ENCODE results near the gene SLC22A31.

The SLC22A31 gene

GRCh38 chr16:89179656-89180315 lies 20.6 kb downstream of the SLC22A31 start:
- no peak for DNase-seq (ENCODE audit: low read depth in 2 of 2)

GRCh38 chr16:89179148-89179484 lies 21.2 kb downstream of the SLC22A31 start:
- DNase-seq (ENCODE audit: low read depth in 2 of 2), result no peak

- DNase-seq (ENCODE audit: low read depth in 2 of 2), result no peak
Observed at GRCh38 chr16:89178453-89179147, 21.7 kb downstream of the SLC22A31 start.

GRCh38 chr16:89177501-89177900 lies 22.8 kb downstream of the SLC22A31 start:
- DNase-seq (ENCODE audit: low read depth in 2 of 2), result no peak

GRCh38 chr16:89176717-89177116 lies 23.6 kb downstream of the SLC22A31 start:
- no peak for DNase-seq (ENCODE audit: low read depth in 2 of 2)

GRCh38 chr16:89176147-89176690 lies 24.1 kb downstream of the SLC22A31 start:
- DNase-seq (ENCODE audit: low read depth in 2 of 2), result no peak

- no peak for DNase-seq (ENCODE audit: low read depth in 2 of 2)
Observed at GRCh38 chr16:89175280-89176146, 24.8 kb downstream of the SLC22A31 start.

- no peak for DNase-seq (ENCODE audit: low read depth in 2 of 2)
Observed at GRCh38 chr16:89174877-89175276, 25.5 kb downstream of the SLC22A31 start.

- DNase-seq (ENCODE audit: low read depth in 2 of 2), result no peak
Observed at GRCh38 chr16:89174055-89174827, 26.1 kb downstream of the SLC22A31 start.

GRCh38 chr16:89173174-89173921 lies 27.0 kb downstream of the SLC22A31 start:
- DNase-seq (ENCODE audit: low read depth in 2 of 2), result no peak

GRCh38 chr16:89172528-89173173 lies 27.7 kb downstream of the SLC22A31 start:
- DNase-seq (ENCODE audit: low read depth in 2 of 2), result no peak

GRCh38 chr16:89172171-89172527 lies 28.2 kb downstream of the SLC22A31 start:
- DNase-seq (ENCODE audit: low read depth in 2 of 2), result no peak

GRCh38 chr16:89171216-89172170 lies 28.8 kb downstream of the SLC22A31 start, which contains the start of gene CDH15:
CDH15 (plus strand) TSS chr16:89171748; CDS start chr16:89171832, 84 bp downstream.
- peak; percentile 84 to 89 for DNase-seq (ENCODE audit: low read depth in 2 of 2)

GRCh38 chr16:89170346-89171215 lies 29.8 kb downstream of the SLC22A31 start:
- DNase-seq (ENCODE audit: low read depth in 2 of 2), result no peak

- DNase-seq (ENCODE audit: low read depth in 2 of 2), result no peak
Observed at GRCh38 chr16:89169778-89170177, 30.6 kb downstream of the SLC22A31 start.

GRCh38 chr16:89168381-89169189 lies 31.8 kb downstream of the SLC22A31 start:
- no peak for DNase-seq (ENCODE audit: low read depth in 2 of 2)

- DNase-seq (ENCODE audit: low read depth in 2 of 2), result peak; percentile 56 to 59
Observed at GRCh38 chr16:89167425-89167941, 32.9 kb downstream of the SLC22A31 start.

Measured in stimulated activated CD8-positive, alpha-beta memory T cell treated with anti-CD3 and anti-CD28 coated beads, Interleukin-15, amount 100 ng/mL, for 4 hours (primary cell).